Upper lobe of left lung (tissue), 6 donors: ENCODE data around the gene GPR89A. TPM values are rescaled to one million over a fixed set of nuclear protein-coding genes. Genes with fewer than 3 reads are reported as not detected.

Experiments
- ATAC-seq, 2 donors: fragments of 200-7000 bp; cut with Tn5 transposase; one replicate each; pipeline ENCODE4 v1.9.1; 2022; ENCODE audit warnings: mild to moderate bottlenecking in 2 of 2, moderate library complexity in 2 of 2; ENCODE audit not compliant: low FRiP score in 2 of 2
- DNase-seq, 2 donors: peaks; one replicate each; pipeline ENCODE4 v3.0.0-alpha.2; 2019 to 2020
- H3K27ac ChIP-seq, 4 donors: fragments of 200-600 bp; sonication (generic); one replicate each; pipeline ENCODE4 v1.5.1; 2016 to 2019
- H3K27me3 ChIP-seq, 4 donors: fragments of 200-600 bp; sonication (generic); one replicate each; pipeline ENCODE4 v1.5.1; 2017 to 2019
- H3K36me3 ChIP-seq, 4 donors: fragments of 200-600 bp; sonication (generic); one replicate each; pipeline ENCODE4 v1.5.1; 2016 to 2019
- H3K4me1 ChIP-seq, 4 donors: fragments of 200-600 bp; sonication (generic); one replicate each; pipeline ENCODE4 v1.5.1; 2018 to 2019
- H3K4me3 ChIP-seq, 4 donors: fragments of 200-600 bp; sonication (generic); one replicate each; pipeline ENCODE4 v1.5.1; 2017 to 2019; ENCODE audit warnings: mild to moderate bottlenecking in 2 of 4, moderate library complexity in 1 of 4
- H3K9me3 ChIP-seq, 4 donors: fragments of 200-600 bp; sonication (generic); one replicate each; pipeline ENCODE4 v1.5.1; 2018 to 2019
- EP300 ChIP-seq, 4 donors: sonication (generic); formaldehyde crosslinking; IDR thresholded peaks; one replicate each; pipeline ENCODE4 v1.5.1; 2017; ENCODE audit warnings: antibody characterized with exemption in 4 of 4, control low read depth in 2 of 4
- POLR2A ChIP-seq, 4 donors: fragments of 450-650 bp; IDR thresholded peaks; one replicate each; pipeline ENCODE4 v1.5.1; 2016 to 2017; ENCODE audit warnings: antibody characterized with exemption in 4 of 4, mild to moderate bottlenecking in 2 of 4
- POLR2AphosphoS5 ChIP-seq, 2 donors: sonication (generic); formaldehyde crosslinking; IDR thresholded peaks; one replicate each; pipeline ENCODE4 v1.5.1; 2017; ENCODE audit warnings: antibody characterized with exemption in 2 of 2
- WGBS, 2 donors: methylation state at CpG; one replicate each; pipeline ENCODE4 v1.1.5; 2017 to 2018; 5-methylcytosine and 5-hydroxymethylcytosine counted together
- total RNA-seq, 6 donors: library from RNA; depleted of rRNA in 4 of 6; stranded (reverse); fragments of >200 nt in 4 of 6; gene quantifications; one replicate each; pipeline versions ENCODE4 v1.1.0 to v1.2.1, GENCODE V29; 2016 to 2021
- TF ChIP-seq, protein P1 (sequence below), 6 experiments: fragments of 450-650 bp in 4 of 6; fragments of 200-600 bp in 2 of 6; sonication (generic) in 2 of 6; IDR thresholded peaks; one replicate each; pipeline ENCODE4 v1.5.1; 2016 to 2019; ENCODE audit warnings: antibody characterized with exemption in 6 of 6
- donor health status: DM: no; HTN: no; CAD: no; lungs with moderate emphysema.
- donor health status: DM: no; HTN: yes; CAD: no; lungs with severe emphysema.

The GPR89A gene
- total RNA-seq, 6 donors from 2014 or later = 13.4 to 51.3 (median 25.4) TPM

DNA sequence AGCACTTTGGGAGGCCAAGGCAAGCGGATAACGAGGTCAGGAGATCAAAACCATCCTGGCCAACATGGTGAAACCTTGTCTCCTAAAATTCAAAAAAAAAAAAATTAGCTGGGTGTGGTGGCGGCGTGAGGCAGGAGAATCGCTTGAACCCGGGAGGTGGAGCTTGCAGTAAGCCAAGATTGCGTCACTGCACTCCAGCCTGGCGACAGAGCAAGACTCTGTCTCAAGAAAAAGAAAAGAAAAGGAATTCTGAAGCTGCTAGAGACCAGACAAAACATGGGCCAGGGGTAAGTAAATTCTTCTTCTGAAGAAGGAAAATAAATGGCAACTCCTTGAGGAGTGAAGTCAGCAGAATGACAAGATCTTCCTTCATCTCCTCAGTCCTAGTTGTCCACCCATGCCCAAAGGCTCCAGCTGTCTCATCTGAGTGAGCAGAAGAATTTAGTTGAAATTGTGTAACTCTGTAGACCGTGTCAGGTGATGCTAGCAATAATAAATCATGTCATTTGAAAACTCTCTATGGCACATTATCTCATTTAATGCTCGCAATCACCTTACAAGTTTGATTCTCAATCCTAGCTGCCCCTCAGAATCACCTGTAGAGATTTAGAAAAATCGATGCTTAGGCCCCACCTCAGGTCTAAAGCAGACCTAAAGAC, 85.1 kb downstream of the GPR89A start:
- H3K27me3 ChIP-seq = no peaks in the 10 kb centered on the region
- TF ChIP-seq, protein P1, sequence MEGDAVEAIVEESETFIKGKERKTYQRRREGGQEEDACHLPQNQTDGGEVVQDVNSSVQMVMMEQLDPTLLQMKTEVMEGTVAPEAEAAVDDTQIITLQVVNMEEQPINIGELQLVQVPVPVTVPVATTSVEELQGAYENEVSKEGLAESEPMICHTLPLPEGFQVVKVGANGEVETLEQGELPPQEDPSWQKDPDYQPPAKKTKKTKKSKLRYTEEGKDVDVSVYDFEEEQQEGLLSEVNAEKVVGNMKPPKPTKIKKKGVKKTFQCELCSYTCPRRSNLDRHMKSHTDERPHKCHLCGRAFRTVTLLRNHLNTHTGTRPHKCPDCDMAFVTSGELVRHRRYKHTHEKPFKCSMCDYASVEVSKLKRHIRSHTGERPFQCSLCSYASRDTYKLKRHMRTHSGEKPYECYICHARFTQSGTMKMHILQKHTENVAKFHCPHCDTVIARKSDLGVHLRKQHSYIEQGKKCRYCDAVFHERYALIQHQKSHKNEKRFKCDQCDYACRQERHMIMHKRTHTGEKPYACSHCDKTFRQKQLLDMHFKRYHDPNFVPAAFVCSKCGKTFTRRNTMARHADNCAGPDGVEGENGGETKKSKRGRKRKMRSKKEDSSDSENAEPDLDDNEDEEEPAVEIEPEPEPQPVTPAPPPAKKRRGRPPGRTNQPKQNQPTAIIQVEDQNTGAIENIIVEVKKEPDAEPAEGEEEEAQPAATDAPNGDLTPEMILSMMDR (IDR thresholded peaks at IDR 0.05) = no peak
- TF ChIP-seq EP300 (IDR thresholded peaks at IDR 0.05) = no peak
- TF ChIP-seq POLR2A (IDR thresholded peaks at IDR 0.05) = no peak
- no peak for TF ChIP-seq POLR2AphosphoS5 (IDR thresholded peaks at IDR 0.05)
- DNase-seq = no peak
- no peaks in the 10 kb centered on the region for H3K36me3 ChIP-seq
- no peak overlapping the region for H3K27ac ChIP-seq
- no peak overlapping the region for H3K4me3 ChIP-seq
- no peak for ATAC-seq
- H3K4me1 ChIP-seq = peaks cover 0 to 5% (median 5%) of the 10 kb centered on the region in 4 donors
- H3K9me3 ChIP-seq = no peaks in the 10 kb centered on the region
- 81 to 91% methylated on average over 11 of the region's 11 CpGs for WGBS, 2 donors

DNA sequence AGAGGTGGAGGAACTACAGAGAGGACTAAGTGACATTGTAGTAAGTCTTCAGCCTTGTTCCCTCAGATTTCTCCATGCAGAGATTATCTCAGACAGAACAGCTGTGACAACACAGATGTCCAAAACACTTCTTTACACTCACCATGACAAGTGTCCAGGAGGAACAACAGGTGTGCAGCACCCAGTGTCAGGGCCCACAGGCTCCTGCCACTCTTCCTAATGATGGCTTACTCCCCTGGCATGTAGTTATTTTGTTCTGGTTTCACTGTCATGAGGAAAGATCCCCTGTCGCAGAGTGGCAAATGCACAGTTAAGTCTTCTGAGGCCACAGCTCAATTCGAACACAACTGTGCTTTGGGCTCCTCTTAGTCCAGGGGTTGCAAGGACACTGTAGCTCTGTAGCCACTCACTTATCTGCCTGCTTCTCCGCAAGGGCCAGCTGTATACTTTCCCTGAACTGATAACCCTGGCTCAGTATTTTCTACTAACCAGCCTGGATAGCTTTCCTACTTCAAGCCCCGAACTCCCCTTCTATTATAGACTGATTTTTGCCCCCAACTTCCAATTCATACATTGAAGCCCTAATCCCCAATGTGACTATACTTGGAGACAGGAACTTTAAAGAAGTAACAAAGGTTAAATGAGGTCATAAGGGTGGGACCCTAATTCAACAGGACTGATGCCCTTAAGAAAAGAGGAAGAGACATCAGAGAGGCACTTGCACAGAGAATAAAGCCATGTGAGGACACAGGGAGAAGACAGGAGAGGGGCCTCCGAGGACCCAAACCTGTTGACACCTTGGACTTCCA, 88.2 kb downstream of the GPR89A start:
- Histone ChIP-seq H3K36me3 (no peaks in the 10 kb centered on the region), H3K27ac (no peak overlapping the region), H3K4me3 (no peak overlapping the region), H3K27me3 (no peaks in the 10 kb centered on the region), H3K9me3 (no peaks in the 10 kb centered on the region), H3K4me1 (no peaks in the 10 kb centered on the region)
- ATAC-seq (peak; percentile 19 to 32), DNase-seq (no peak)
- TF ChIP-seq EP300 (IDR thresholded peaks at IDR 0.05) (no peak), POLR2A (IDR thresholded peaks at IDR 0.05) (no peak), POLR2AphosphoS5 (IDR thresholded peaks at IDR 0.05) (no peak)
- TF ChIP-seq, protein P1 (IDR thresholded peaks at IDR 0.05) = no peak
- 65 to 77% methylated on average over 4 to 5 of the region's 5 CpGs for WGBS, 2 donors

DNA sequence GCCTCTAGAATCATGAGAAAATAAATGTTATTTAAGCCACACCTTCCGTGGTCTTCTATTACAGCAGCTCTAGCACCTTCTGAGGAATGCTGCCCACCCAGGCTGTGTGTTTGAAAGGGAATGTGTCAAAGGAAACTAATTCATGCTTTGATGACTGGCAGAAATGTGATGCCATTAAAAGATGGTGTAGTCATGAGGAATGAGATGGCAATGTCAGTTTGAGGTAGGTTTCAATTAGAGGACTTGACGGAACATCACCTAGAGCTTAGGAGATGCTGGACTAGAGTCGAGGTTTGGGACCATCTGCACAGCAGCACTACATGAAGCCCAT, 88.8 kb downstream of the GPR89A start:
- 87 to 92% methylated on average over 3 of the region's 3 CpGs for WGBS, 2 donors
- Histone ChIP-seq H3K27me3 (no peaks in the 10 kb centered on the region), H3K27ac (no peak overlapping the region), H3K4me1 (no peaks in the 10 kb centered on the region), H3K9me3 (no peaks in the 10 kb centered on the region), H3K36me3 (no peaks in the 10 kb centered on the region), H3K4me3 (no peak overlapping the region)
- TF ChIP-seq POLR2A (IDR thresholded peaks at IDR 0.05) (no peak), EP300 (IDR thresholded peaks at IDR 0.05) (no peak), POLR2AphosphoS5 (IDR thresholded peaks at IDR 0.05) (no peak)
- TF ChIP-seq, protein P1 (IDR thresholded peaks at IDR 0.05) = no peak
- no peak for DNase-seq
- ATAC-seq = no peak

DNA sequence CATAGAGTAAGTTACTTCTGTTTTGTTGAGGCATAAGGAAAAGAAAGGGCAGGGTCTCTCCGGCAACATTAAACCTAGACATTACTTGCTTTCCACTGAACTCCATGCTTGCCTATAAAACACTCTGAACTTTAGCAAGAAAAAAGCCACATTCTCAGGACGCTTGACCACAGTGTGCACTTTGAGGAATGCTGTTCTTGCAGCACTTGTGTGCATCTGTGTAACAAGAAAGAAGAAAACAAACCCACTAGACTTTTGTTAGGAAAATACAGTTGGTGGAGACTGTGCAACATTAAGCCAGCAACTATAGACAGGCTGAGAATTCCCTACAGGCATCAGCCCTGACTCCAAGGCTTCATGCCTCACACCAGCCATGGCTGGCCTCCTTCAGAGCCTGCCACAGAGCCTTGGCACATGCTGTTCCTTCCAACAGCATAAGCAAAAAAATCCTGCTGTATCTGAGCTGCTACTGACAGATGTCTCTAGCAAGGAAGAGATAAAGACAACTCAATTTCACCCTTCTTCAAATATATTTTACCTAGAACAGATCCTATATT, 93.6 kb downstream of the GPR89A start:
- DNase-seq (no peak), ATAC-seq (no peak)
- Histone ChIP-seq H3K36me3 (no peaks in the 10 kb centered on the region), H3K27me3 (no peaks in the 10 kb centered on the region), H3K4me1 (no peaks in the 10 kb centered on the region), H3K4me3 (no peak overlapping the region), H3K9me3 (no peaks in the 10 kb centered on the region), H3K27ac (no peak overlapping the region)
- 70 to 86% methylated on average over 2 of the region's 2 CpGs for WGBS, 2 donors
- no peak for TF ChIP-seq EP300 (IDR thresholded peaks at IDR 0.05)
- TF ChIP-seq POLR2AphosphoS5 (IDR thresholded peaks at IDR 0.05) = no peak

DNA sequence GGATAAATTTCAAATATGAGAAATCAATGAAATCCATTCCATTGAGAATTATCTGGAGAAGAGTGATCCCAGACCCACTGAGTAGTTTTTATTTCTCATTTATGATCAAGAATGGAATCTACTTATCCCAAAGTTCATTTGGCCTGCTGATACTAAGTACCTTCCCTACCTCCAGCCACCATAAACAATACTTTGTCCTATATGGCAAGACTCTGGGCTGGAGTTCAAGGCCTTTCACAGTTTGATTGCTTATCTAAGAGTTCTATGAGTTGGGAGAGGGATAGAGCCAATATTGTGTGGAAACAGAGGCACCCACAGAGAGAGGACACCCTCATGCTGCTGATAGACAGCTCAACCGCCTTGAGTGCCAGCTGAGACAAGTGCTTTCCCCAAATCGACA, 94.3 kb downstream of the GPR89A start:
- H3K27ac ChIP-seq = no peak overlapping the region
- H3K4me3 ChIP-seq = no peak overlapping the region
- ATAC-seq (no peak), DNase-seq (no peak)
- H3K9me3 ChIP-seq = no peaks in the 10 kb centered on the region
- no peaks in the 10 kb centered on the region for H3K27me3 ChIP-seq
- 71 to 80% methylated on average over 2 of the region's 2 CpGs for WGBS, 2 donors
- H3K4me1 ChIP-seq = no peaks in the 10 kb centered on the region
- H3K36me3 ChIP-seq = no peaks in the 10 kb centered on the region
- TF ChIP-seq EP300 (IDR thresholded peaks at IDR 0.05) = no peak
- TF ChIP-seq POLR2AphosphoS5 (IDR thresholded peaks at IDR 0.05) = no peak
- TF ChIP-seq POLR2A (IDR thresholded peaks at IDR 0.05) = no peak
- TF ChIP-seq, protein P1 (IDR thresholded peaks at IDR 0.05) = no peak
